ENCODE measurements around the gene LGSN. TPM values are rescaled to one million over a fixed set of nuclear protein-coding genes. Genes with fewer than 3 reads are reported as not detected.

LGSN gene
- total and polyA plus RNA-seq, 2 experiments from 2014 or later: 0.15 to 0.45 TPM

- peaks cover 8% of the 10 kb centered on the region; the same call in 2 of the 3 replicates for H3K4me1 Mint-ChIP-seq
These were observed 2.1 kb downstream of the LGSN start for GRCh38 chr6:63317641-63318040.

DNA sequence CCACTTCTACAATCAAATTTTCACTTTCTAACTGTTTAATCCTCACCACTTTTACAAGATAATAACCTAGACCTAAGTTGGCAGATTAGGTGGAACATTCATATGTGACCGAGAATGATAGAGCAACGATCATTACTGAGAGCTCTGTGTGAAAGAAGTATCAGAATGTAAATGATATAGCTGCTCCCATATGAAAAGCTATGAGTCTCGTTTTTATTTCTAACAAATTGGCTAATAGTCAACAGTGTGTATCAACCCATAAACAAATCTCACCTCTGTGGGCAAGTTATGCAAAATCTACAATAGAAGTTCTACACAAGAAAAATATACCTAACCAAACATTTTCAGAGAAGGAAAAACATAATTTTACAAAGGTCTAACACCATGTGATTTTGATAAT, 3.7 kb downstream of the LGSN start:
- no peaks in the 10 kb centered on the region for H3K36me3 ChIP-seq (ENCODE audit: insufficient read depth)
- H3K4me1 Mint-ChIP-seq: peaks cover 8% of the 10 kb centered on the region; the same call in 2 of the 3 replicates
- TF ChIP-seq REST (IDR thresholded peaks at IDR 0.05; ENCODE audit: unreplicated experiment) (no peak), POLR2AphosphoS5 (IDR thresholded peaks at IDR 0.05; ENCODE audit: low read depth) (no peak), STAT1 (IDR thresholded peaks at IDR 0.05; ENCODE audit: unreplicated experiment) (no peak), NANOG (IDR thresholded peaks at IDR 0.05; ENCODE audit: borderline replicate concordance) (no peak)
- TF ChIP-seq, protein P1, sequence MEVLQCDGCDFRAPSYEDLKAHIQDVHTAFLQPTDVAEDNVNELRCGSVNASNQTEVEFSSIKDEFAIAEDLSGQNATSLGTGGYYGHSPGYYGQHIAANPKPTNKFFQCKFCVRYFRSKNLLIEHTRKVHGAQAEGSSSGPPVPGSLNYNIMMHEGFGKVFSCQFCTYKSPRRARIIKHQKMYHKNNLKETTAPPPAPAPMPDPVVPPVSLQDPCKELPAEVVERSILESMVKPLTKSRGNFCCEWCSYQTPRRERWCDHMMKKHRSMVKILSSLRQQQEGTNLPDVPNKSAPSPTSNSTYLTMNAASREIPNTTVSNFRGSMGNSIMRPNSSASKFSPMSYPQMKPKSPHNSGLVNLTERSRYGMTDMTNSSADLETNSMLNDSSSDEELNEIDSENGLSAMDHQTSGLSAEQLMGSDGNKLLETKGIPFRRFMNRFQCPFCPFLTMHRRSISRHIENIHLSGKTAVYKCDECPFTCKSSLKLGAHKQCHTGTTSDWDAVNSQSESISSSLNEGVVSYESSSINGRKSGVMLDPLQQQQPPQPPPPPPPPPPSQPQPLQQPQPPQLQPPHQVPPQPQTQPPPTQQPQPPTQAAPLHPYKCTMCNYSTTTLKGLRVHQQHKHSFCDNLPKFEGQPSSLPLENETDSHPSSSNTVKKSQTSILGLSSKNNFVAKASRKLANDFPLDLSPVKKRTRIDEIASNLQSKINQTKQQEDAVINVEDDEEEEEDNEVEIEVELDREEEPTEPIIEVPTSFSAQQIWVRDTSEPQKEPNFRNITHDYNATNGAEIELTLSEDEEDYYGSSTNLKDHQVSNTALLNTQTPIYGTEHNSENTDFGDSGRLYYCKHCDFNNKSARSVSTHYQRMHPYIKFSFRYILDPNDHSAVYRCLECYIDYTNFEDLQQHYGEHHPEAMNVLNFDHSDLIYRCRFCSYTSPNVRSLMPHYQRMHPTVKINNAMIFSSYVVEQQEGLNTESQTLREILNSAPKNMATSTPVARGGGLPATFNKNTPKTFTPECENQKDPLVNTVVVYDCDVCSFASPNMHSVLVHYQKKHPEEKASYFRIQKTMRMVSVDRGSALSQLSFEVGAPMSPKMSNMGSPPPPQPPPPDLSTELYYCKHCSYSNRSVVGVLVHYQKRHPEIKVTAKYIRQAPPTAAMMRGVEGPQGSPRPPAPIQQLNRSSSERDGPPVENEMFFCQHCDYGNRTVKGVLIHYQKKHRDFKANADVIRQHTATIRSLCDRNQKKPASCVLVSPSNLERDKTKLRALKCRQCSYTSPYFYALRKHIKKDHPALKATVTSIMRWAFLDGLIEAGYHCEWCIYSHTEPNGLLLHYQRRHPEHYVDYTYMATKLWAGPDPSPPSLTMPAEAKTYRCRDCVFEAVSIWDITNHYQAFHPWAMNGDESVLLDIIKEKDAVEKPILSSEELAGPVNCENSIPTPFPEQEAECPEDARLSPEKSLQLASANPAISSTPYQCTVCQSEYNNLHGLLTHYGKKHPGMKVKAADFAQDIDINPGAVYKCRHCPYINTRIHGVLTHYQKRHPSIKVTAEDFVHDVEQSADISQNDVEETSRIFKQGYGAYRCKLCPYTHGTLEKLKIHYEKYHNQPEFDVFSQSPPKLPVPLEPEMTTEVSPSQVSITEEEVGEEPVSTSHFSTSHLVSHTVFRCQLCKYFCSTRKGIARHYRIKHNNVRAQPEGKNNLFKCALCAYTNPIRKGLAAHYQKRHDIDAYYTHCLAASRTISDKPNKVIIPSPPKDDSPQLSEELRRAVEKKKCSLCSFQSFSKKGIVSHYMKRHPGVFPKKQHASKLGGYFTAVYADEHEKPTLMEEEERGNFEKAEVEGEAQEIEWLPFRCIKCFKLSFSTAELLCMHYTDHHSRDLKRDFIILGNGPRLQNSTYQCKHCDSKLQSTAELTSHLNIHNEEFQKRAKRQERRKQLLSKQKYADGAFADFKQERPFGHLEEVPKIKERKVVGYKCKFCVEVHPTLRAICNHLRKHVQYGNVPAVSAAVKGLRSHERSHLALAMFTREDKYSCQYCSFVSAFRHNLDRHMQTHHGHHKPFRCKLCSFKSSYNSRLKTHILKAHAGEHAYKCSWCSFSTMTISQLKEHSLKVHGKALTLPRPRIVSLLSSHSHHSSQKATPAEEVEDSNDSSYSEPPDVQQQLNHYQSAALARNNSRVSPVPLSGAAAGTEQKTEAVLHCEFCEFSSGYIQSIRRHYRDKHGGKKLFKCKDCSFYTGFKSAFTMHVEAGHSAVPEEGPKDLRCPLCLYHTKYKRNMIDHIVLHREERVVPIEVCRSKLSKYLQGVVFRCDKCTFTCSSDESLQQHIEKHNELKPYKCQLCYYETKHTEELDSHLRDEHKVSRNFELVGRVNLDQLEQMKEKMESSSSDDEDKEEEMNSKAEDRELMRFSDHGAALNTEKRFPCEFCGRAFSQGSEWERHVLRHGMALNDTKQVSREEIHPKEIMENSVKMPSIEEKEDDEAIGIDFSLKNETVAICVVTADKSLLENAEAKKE (CRISPR knock-in tag; IDR thresholded peaks at IDR 0.05): no peak
- TF ChIP-seq, protein P2, sequence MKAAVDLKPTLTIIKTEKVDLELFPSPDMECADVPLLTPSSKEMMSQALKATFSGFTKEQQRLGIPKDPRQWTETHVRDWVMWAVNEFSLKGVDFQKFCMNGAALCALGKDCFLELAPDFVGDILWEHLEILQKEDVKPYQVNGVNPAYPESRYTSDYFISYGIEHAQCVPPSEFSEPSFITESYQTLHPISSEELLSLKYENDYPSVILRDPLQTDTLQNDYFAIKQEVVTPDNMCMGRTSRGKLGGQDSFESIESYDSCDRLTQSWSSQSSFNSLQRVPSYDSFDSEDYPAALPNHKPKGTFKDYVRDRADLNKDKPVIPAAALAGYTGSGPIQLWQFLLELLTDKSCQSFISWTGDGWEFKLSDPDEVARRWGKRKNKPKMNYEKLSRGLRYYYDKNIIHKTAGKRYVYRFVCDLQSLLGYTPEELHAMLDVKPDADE (IDR thresholded peaks at IDR 0.05): no peak

More at GRCh38 chr6:63317641-63318040, 2.1 kb downstream of the LGSN start:
- Histone ChIP-seq H3K27ac (ENCODE audit: low read depth) (no peak overlapping the region), H3K27me3 (ENCODE audit: insufficient read depth) (no peaks in the 10 kb centered on the region), H3K9me2 (ENCODE audit: insufficient read depth) (no peaks in the 10 kb centered on the region), H3K79me2 (replicated peaks; ENCODE audit: insufficient read depth) (no peaks in the 10 kb centered on the region), H3F3A (replicated peaks; ENCODE audit: low read depth) (no peaks in the 10 kb centered on the region), H3K36me3 (ENCODE audit: insufficient read depth) (no peaks in the 10 kb centered on the region), H3K4me2 (no peak overlapping the region), H4K20me1 (replicated peaks; ENCODE audit: insufficient read depth) (no peaks in the 10 kb centered on the region), H3K4me3 (no peak overlapping the region), H2AFZ (0 out of 2 replicates have a peak overlapping the region, but pooled peaks have one; percentile 2), H3K4me1 (ENCODE audit: insufficient read depth) (no peaks in the 10 kb centered on the region)
- peaks cover 11% of the 10 kb centered on the region for H3K9me3 Mint-ChIP-seq
- ATAC-seq (no peak), DNase-seq (ENCODE audit: low spot score) (no peak)
- TF ChIP-seq, protein P2 (IDR thresholded peaks at IDR 0.05): no peak
- no peak for TF ChIP-seq EZH2phosphoT487 (IDR thresholded peaks at IDR 0.05; ENCODE audit: unreplicated experiment)
- TF ChIP-seq EZH2 (IDR thresholded peaks at IDR 0.05; ENCODE audit: low read depth, unreplicated experiment): no peak
- no peak for TF ChIP-seq NANOG (IDR thresholded peaks at IDR 0.05; ENCODE audit: borderline replicate concordance)
- TF ChIP-seq POLR2AphosphoS5 (IDR thresholded peaks at IDR 0.05; ENCODE audit: low read depth): no peak
- TF ChIP-seq CREB1 (CRISPR knock-in tag; IDR thresholded peaks at IDR 0.05; ENCODE audit: low read depth): no peak
- TF ChIP-seq JUNB (IDR thresholded peaks at IDR 0.05; ENCODE audit: unreplicated experiment): no peak
- TF ChIP-seq ZNF114 (CRISPR knock-in tag; IDR thresholded peaks at IDR 0.05): no peak
- TF ChIP-seq ZNF331 (CRISPR knock-in tag; IDR thresholded peaks at IDR 0.05; ENCODE audit: low read depth): no peak
- no peak for TF ChIP-seq STAT1 (IDR thresholded peaks at IDR 0.05; ENCODE audit: unreplicated experiment)
- no peak overlapping the region for H3K4me3 Mint-ChIP-seq
- no peaks in the 10 kb centered on the region for H3K36me3 Mint-ChIP-seq (ENCODE audit: low read depth)
- no peak overlapping the region for H3K27ac Mint-ChIP-seq
- H3K27me3 Mint-ChIP-seq (ENCODE audit: insufficient read depth, low read depth, poor library complexity): no peaks in the 10 kb centered on the region

More for the DNA sequence above, 3.7 kb downstream of the LGSN start:
- H3K4me1 ChIP-seq (ENCODE audit: insufficient read depth): no peaks in the 10 kb centered on the region
- no peak overlapping the region for H3K4me2 ChIP-seq
- DNase-seq (ENCODE audit: low spot score) (no peak), ATAC-seq (no peak)
- Mint-ChIP-seq H3K9me3 (peaks cover 9% of the 10 kb centered on the region), H3K27me3 (ENCODE audit: insufficient read depth, low read depth, poor library complexity) (no peaks in the 10 kb centered on the region), H3K36me3 (ENCODE audit: low read depth) (no peaks in the 10 kb centered on the region), H3K27ac (no peak overlapping the region), H3K4me3 (no peak overlapping the region)
- H3K4me3 ChIP-seq: no peak overlapping the region
- H4K20me1 ChIP-seq (replicated peaks; ENCODE audit: insufficient read depth): no peaks in the 10 kb centered on the region
- H2AFZ ChIP-seq: no peak overlapping the region
- no peaks in the 10 kb centered on the region for H3K27me3 ChIP-seq (ENCODE audit: insufficient read depth)
- H3K79me2 ChIP-seq (replicated peaks; ENCODE audit: insufficient read depth): no peaks in the 10 kb centered on the region
- H3F3A ChIP-seq (replicated peaks; ENCODE audit: low read depth): no peaks in the 10 kb centered on the region
- no peaks in the 10 kb centered on the region for H3K9me2 ChIP-seq (ENCODE audit: insufficient read depth)
- no peak overlapping the region for H3K27ac ChIP-seq (ENCODE audit: low read depth)

All from GM23338 (cell line).